GM10248 (cell line): ENCODE measurements around the gene ARHGEF11.

Source experiments
- CTCF ChIA-PET: fragments of 300-600 bp; sonication (Branson Sonifier 250); formaldehyde crosslinking; extraction: SDS; loops from one replicate; lab custom pipeline; 2021; ENCODE audit warnings: antibody characterized with exemption; lab: Yijun Ruan, JAX
- POLR2A ChIA-PET: fragments of 350-650 bp; sonication (Branson Sonifier 250); formaldehyde crosslinking; extraction: SDS; loops from one replicate; lab custom pipeline; 2020; ENCODE audit warnings: antibody characterized with exemption; lab: Yijun Ruan, JAX
- DNase-seq: peaks from one replicate; pipeline ENCODE4 v3.0.0; 2012; ENCODE audit errors: extremely low spot score
- CTCF ChIP-seq: IDR thresholded peaks from 2 replicates; pipeline ENCODE4 v1.5.1; 2012; ENCODE audit warnings: mild to moderate bottlenecking, low read depth; ENCODE audit errors: extremely low read depth, missing control alignments, control extremely low read depth

The ARHGEF11 gene

GRCh38 chr1:156959414-156959813, 86.1 kb downstream of the ARHGEF11 start:
- CTCF ChIA-PET, result interaction anchor here (1.0 to 2.9 kb wide), 6 partner anchors 8 to 50 kb away, joined by 3 to 15 read pairs (median 4); no protein-coding TSS in a partner anchor
- POLR2A ChIA-PET, result no interaction called here
- no peak for TF ChIP-seq CTCF
- DNase-seq, result no peak

GRCh38 chr1:156958247-156958714, 87.3 kb downstream of the ARHGEF11 start:
- POLR2A ChIA-PET, result no interaction called here
- TF ChIP-seq CTCF, result no peak
- CTCF ChIA-PET, result interaction anchor here (1.4 to 2.9 kb wide), 3 partner anchors 10 to 31 kb away, joined by 4 to 15 read pairs (median 6); no protein-coding TSS in a partner anchor
- DNase-seq, result no peak

GRCh38 chr1:156957634-156958033, 87.9 kb downstream of the ARHGEF11 start:
- POLR2A ChIA-PET, result no interaction called here
- no peak for DNase-seq
- TF ChIP-seq CTCF, result no peak
- CTCF ChIA-PET, result interaction anchor here (2.5 kb wide), 1 partner anchor 30 kb away, joined by 6 read pairs; no protein-coding TSS in a partner anchor

- POLR2A ChIA-PET, result no interaction called here
- CTCF ChIA-PET, result interaction anchor here (1.1 kb wide), 1 partner anchor 14 kb away, joined by 3 read pairs; no protein-coding TSS in a partner anchor
- DNase-seq, result no peak
- no peak for TF ChIP-seq CTCF
Observed at GRCh38 chr1:156956333-156956732, 89.2 kb downstream of the ARHGEF11 start.

- DNase-seq, result no peak
- TF ChIP-seq CTCF, result no peak
- CTCF ChIA-PET, result interaction anchor here (1.2 kb wide), 1 partner anchor 13 kb away, joined by 3 read pairs; no protein-coding TSS in a partner anchor
- POLR2A ChIA-PET, result no interaction called here
Observed at GRCh38 chr1:156953571-156953970, 92.0 kb downstream of the ARHGEF11 start.

GRCh38 chr1:156951371-156951770, 94.2 kb downstream of the ARHGEF11 start:
- POLR2A ChIA-PET, result no interaction called here
- DNase-seq, result no peak
- no peak for TF ChIP-seq CTCF
- CTCF ChIA-PET, result interaction anchor here (1.1 kb wide), 1 partner anchor 19 kb away, joined by 3 read pairs; no protein-coding TSS in a partner anchor

GRCh38 chr1:156949127-156949526, 96.4 kb downstream of the ARHGEF11 start:
- POLR2A ChIA-PET, result no interaction called here
- CTCF ChIA-PET, result interaction anchor here (1.2 to 1.4 kb wide), 3 partner anchors 10 to 38 kb away, joined by 3 to 5 read pairs (median 4); no protein-coding TSS in a partner anchor
- TF ChIP-seq CTCF, result no peak
- DNase-seq, result no peak
